ENCODE data around the gene CEMIP2. TPM values are rescaled to one million over a fixed set of nuclear protein-coding genes. Genes with fewer than 3 reads are reported as not detected.
A peak's percentile ranks its signal among the peaks of the same experiment; 100 is the strongest.

The CEMIP2 gene
- total RNA-seq, 1 experiment from 2014 or later: 14.8 TPM

DNA sequence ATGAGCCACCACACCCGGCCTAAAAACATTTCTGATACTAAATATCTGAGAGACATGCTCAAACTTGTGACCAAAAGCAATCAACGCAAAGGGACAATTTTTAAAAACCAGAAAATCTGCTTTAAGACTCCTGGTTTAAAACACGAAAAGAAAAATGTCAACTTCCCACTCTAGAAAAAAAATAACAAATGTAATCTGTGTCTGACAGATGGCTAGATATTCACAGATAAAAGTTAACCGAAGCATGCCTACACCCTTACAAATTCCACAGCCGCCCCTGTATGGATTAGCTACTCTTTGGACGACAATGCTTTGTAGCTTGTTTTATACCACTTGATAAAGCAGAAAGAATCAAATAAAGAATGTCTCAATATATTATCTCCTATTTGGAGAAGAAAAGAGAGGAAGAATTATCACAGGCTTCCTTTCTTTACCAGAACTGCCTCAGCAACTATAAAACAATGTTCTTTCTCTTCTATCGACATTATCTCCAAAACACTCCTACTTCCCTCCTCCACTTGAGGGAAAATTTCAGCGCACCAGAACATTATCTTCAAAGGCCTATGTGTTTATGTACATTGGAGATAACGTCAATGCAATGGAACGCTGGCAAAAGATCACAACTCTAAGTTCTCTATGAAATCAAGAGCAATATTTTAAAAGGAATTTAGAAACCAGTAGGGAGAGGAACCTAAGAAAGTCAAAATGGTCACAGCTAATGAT lies 26.2 kb downstream of the CEMIP2 start:
- POLR2A ChIA-PET: no interaction called here
- H3K4me3 ChIP-seq (ENCODE audit: low read depth in 2 of 2, low read length in 2 of 2): no peak overlapping the region
- in situ Hi-C loops (cut with HindIII; ENCODE audit: low pct_unique_long_range_greater_than_20kb, low sequenced_read_pairs): no loop called here

DNA sequence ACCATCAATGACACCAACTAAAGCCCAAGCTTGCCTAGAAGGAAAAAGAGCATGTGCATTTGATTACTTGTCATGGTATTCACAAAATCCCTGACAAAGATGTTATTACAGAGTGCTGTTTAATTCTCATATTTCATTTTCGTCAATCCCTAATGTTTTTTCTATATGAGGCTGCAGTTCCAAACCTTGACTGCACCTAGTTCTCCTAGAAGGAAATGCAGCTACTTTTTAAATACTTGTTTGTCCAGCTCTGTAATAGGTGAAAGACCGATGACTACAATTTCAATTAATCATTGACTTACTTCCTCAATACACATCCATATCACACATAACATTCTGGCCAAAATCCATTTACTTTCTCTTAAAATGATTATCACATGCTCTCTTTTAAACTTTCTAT lies 28.1 kb downstream of the CEMIP2 start:
- ATAC-seq: no peak
- Histone ChIP-seq H3K36me3 (ENCODE audit: control insufficient read depth, insufficient read depth, low read length) (no peaks in the 10 kb centered on the region), H3K4me1 (ENCODE audit: control insufficient read depth, insufficient read depth, low read length) (no peaks in the 10 kb centered on the region; the same call in 1 of the 2 replicates), H3K9me3 (ENCODE audit: control insufficient read depth, insufficient read depth, low read depth, low read length) (no peaks in the 10 kb centered on the region), H3K27ac (ENCODE audit: low read length) (no peak overlapping the region), H3K4me3 (ENCODE audit: low read depth in 2 of 2, low read length in 2 of 2) (no peak overlapping the region), H3K27me3 (ENCODE audit: control insufficient read depth, insufficient read depth, low read length) (no peaks in the 10 kb centered on the region)
- intact Hi-C loops (cut with micrococcal nuclease; ENCODE audit: unreplicated experiment): no loop called here
- BruUV-seq (replicated peaks): no TSS peak
- ChIA-PET POLR2A (no interaction called here), CTCF (no interaction called here)
- in situ Hi-C loops (cut with HindIII; ENCODE audit: low pct_unique_long_range_greater_than_20kb, low sequenced_read_pairs): no loop called here
- no peak for DNase-seq (ENCODE audit: low read depth, low spot score)
- TF ChIP-seq POLR2AphosphoS5 (IDR thresholded peaks at IDR 0.05; ENCODE audit: low read depth, low read length) (no peak), SIN3A (IDR thresholded peaks at IDR 0.05; ENCODE audit: borderline replicate concordance, insufficient read depth, low read depth, low read length) (no peak)

More for the DNA sequence above, 26.2 kb downstream of the CEMIP2 start:
- Histone ChIP-seq H3K36me3 (ENCODE audit: control insufficient read depth, insufficient read depth, low read length) (no peaks in the 10 kb centered on the region), H3K9me3 (ENCODE audit: control insufficient read depth, insufficient read depth, low read depth, low read length) (no peaks in the 10 kb centered on the region), H3K27ac (ENCODE audit: low read length) (no peak overlapping the region), H3K27me3 (ENCODE audit: control insufficient read depth, insufficient read depth, low read length) (no peaks in the 10 kb centered on the region), H3K4me1 (ENCODE audit: control insufficient read depth, insufficient read depth, low read length) (no peaks in the 10 kb centered on the region; the same call in 1 of the 2 replicates)
- ATAC-seq (no peak), DNase-seq (ENCODE audit: low read depth, low spot score) (no peak)
- TF ChIP-seq TCF7L2 (IDR thresholded peaks at IDR 0.05; ENCODE audit: low read depth, low read length) (peak; percentile 74), SIN3A (IDR thresholded peaks at IDR 0.05; ENCODE audit: borderline replicate concordance, insufficient read depth, low read depth, low read length) (no peak)
- CTCF ChIA-PET: no interaction called here
- intact Hi-C loops (cut with micrococcal nuclease; ENCODE audit: unreplicated experiment): no loop called here
- no TSS peak for BruUV-seq (replicated peaks)

DNA sequence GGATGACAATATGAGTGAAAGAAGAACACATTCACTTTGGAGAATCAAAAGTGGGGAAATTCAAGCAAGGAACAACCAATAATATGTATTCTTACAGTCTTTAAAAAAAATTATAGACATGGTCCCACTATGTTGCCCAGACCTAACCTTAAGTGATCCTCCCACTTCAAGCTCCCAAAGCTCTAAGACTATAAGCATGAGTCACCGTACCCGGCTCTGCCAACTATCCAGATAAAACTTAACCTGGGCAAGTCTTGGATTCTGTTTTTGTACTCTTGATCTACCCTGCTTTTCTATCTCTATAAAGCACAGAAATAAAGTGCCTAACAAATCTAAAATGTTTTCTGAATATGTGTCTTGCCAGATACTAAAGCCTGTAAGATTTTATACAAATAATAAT lies 30.9 kb downstream of the CEMIP2 start:
- no peaks in the 10 kb centered on the region for H3K9me3 ChIP-seq (ENCODE audit: control insufficient read depth, insufficient read depth, low read depth, low read length)
- intact Hi-C loops (cut with micrococcal nuclease; ENCODE audit: unreplicated experiment) (no loop called here), in situ Hi-C loops (cut with HindIII; ENCODE audit: low pct_unique_long_range_greater_than_20kb, low sequenced_read_pairs) (no loop called here)
- POLR2A ChIA-PET: no interaction called here
- H3K4me3 ChIP-seq (ENCODE audit: low read depth in 2 of 2, low read length in 2 of 2): no peak overlapping the region
- H3K36me3 ChIP-seq (ENCODE audit: control insufficient read depth, insufficient read depth, low read length): no peaks in the 10 kb centered on the region
- no peaks in the 10 kb centered on the region for H3K4me1 ChIP-seq (ENCODE audit: control insufficient read depth, insufficient read depth, low read length)
- no TSS peak for BruUV-seq (replicated peaks)
- H3K27me3 ChIP-seq (ENCODE audit: control insufficient read depth, insufficient read depth, low read length): no peaks in the 10 kb centered on the region
- CTCF ChIA-PET: no interaction called here
- DNase-seq (ENCODE audit: low read depth, low spot score) (no peak), ATAC-seq (no peak)
- TF ChIP-seq, protein P1, sequence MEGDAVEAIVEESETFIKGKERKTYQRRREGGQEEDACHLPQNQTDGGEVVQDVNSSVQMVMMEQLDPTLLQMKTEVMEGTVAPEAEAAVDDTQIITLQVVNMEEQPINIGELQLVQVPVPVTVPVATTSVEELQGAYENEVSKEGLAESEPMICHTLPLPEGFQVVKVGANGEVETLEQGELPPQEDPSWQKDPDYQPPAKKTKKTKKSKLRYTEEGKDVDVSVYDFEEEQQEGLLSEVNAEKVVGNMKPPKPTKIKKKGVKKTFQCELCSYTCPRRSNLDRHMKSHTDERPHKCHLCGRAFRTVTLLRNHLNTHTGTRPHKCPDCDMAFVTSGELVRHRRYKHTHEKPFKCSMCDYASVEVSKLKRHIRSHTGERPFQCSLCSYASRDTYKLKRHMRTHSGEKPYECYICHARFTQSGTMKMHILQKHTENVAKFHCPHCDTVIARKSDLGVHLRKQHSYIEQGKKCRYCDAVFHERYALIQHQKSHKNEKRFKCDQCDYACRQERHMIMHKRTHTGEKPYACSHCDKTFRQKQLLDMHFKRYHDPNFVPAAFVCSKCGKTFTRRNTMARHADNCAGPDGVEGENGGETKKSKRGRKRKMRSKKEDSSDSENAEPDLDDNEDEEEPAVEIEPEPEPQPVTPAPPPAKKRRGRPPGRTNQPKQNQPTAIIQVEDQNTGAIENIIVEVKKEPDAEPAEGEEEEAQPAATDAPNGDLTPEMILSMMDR (IDR thresholded peaks at IDR 0.05): no peak
- TF ChIP-seq, protein P2, sequence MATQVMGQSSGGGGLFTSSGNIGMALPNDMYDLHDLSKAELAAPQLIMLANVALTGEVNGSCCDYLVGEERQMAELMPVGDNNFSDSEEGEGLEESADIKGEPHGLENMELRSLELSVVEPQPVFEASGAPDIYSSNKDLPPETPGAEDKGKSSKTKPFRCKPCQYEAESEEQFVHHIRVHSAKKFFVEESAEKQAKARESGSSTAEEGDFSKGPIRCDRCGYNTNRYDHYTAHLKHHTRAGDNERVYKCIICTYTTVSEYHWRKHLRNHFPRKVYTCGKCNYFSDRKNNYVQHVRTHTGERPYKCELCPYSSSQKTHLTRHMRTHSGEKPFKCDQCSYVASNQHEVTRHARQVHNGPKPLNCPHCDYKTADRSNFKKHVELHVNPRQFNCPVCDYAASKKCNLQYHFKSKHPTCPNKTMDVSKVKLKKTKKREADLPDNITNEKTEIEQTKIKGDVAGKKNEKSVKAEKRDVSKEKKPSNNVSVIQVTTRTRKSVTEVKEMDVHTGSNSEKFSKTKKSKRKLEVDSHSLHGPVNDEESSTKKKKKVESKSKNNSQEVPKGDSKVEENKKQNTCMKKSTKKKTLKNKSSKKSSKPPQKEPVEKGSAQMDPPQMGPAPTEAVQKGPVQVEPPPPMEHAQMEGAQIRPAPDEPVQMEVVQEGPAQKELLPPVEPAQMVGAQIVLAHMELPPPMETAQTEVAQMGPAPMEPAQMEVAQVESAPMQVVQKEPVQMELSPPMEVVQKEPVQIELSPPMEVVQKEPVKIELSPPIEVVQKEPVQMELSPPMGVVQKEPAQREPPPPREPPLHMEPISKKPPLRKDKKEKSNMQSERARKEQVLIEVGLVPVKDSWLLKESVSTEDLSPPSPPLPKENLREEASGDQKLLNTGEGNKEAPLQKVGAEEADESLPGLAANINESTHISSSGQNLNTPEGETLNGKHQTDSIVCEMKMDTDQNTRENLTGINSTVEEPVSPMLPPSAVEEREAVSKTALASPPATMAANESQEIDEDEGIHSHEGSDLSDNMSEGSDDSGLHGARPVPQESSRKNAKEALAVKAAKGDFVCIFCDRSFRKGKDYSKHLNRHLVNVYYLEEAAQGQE (IDR thresholded peaks at IDR 0.05; ENCODE audit: insufficient read depth in 1 of 2, low read depth in 2 of 2, low read length in 1 of 2): no peak
- no peak for TF ChIP-seq TCF7L2 (IDR thresholded peaks at IDR 0.05; ENCODE audit: low read depth, low read length)
- no peak for TF ChIP-seq SIN3A (IDR thresholded peaks at IDR 0.05; ENCODE audit: borderline replicate concordance, insufficient read depth, low read depth, low read length)
- TF ChIP-seq POLR2AphosphoS5 (IDR thresholded peaks at IDR 0.05; ENCODE audit: low read depth, low read length): no peak
- H3K27ac ChIP-seq (ENCODE audit: low read length): no peak overlapping the region

All from Panc1 (cell line).